ENCODE measurements around the gene ELOA.

ELOA gene, protein sequence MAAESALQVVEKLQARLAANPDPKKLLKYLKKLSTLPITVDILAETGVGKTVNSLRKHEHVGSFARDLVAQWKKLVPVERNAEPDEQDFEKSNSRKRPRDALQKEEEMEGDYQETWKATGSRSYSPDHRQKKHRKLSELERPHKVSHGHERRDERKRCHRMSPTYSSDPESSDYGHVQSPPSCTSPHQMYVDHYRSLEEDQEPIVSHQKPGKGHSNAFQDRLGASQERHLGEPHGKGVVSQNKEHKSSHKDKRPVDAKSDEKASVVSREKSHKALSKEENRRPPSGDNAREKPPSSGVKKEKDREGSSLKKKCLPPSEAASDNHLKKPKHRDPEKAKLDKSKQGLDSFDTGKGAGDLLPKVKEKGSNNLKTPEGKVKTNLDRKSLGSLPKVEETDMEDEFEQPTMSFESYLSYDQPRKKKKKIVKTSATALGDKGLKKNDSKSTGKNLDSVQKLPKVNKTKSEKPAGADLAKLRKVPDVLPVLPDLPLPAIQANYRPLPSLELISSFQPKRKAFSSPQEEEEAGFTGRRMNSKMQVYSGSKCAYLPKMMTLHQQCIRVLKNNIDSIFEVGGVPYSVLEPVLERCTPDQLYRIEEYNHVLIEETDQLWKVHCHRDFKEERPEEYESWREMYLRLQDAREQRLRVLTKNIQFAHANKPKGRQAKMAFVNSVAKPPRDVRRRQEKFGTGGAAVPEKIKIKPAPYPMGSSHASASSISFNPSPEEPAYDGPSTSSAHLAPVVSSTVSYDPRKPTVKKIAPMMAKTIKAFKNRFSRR

DNA sequence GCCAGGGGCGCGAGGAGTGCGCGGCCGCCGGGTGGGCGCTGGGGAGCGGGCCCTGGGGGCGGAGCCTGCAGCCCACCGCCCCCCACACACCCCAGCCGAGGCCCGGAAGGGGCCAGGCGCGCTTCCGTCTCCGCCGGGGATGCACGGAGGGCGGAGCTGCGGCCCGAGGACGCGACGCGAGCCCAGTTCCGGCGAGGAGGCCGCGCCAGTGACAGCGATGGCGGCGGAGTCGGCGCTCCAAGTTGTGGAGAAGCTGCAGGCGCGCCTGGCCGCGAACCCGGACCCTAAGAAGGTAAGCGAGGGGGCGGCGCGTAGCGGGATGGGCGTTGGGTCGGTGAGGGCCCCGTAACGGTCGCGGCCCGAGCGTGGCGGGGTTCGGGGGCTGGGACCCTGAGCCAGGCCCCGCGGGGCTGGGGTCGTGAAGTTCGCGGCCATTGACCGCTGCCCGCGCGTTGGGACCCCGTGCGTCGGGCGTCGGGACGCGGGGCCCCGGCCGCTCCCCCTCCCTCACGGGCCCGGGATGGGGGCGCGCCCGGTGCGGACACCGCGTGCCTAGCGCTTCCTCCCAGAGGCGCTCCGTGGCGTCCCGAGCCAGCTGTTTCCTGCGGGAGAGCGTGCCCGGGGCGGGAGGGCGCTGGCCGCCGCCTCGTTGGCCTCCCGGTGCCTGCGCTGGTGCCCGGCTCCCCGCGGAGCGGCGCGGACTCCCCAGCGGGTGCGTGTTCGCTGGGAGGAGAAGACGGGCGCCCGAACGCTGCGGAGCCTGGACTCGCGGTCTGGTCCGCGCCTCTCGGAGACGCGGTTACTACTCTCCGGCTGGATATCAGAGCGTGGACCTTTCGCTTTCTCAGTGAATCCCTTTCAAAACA is at the start of gene ELOA:
TSS of gene ELOA (plus strand) at position 185 of the 866 bp plus-strand sequence. CDS start at position 218, 33 bp downstream.
- TF ChIP-seq, protein P1, sequence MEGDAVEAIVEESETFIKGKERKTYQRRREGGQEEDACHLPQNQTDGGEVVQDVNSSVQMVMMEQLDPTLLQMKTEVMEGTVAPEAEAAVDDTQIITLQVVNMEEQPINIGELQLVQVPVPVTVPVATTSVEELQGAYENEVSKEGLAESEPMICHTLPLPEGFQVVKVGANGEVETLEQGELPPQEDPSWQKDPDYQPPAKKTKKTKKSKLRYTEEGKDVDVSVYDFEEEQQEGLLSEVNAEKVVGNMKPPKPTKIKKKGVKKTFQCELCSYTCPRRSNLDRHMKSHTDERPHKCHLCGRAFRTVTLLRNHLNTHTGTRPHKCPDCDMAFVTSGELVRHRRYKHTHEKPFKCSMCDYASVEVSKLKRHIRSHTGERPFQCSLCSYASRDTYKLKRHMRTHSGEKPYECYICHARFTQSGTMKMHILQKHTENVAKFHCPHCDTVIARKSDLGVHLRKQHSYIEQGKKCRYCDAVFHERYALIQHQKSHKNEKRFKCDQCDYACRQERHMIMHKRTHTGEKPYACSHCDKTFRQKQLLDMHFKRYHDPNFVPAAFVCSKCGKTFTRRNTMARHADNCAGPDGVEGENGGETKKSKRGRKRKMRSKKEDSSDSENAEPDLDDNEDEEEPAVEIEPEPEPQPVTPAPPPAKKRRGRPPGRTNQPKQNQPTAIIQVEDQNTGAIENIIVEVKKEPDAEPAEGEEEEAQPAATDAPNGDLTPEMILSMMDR (IDR thresholded peaks at IDR 0.05; ENCODE audit: low read depth, low read length, missing control alignments) = no peak
- DNase-seq (ENCODE audit: low read depth) = no peak
- H3K4me3 ChIP-seq (ENCODE audit: low read depth, low read length) = peak within 1 kb of the TSS; percentile 81

DNA sequence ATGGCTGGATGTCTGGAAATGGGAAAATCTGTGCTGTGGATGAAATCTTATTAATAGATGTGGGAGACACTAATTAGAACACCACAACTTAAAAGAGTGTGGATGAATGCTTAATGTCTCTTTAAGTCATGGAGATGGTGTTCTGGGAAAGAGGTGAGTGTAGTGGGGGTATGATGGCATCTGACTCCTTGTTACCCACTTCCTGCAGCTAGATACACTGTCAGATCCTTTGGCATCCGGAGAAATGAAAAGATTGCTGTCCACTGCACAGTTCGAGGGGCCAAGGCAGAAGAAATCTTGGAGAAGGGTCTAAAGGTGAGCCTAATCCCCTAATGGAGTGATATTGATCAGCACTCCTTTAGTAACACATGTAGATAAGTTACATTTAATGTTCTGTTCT is 49.7 kb upstream of the ELOA start:
- TF ChIP-seq, protein P1 (IDR thresholded peaks at IDR 0.05; ENCODE audit: low read depth, low read length, missing control alignments) = no peak
- peak overlapping the region; percentile 91 for H3K4me3 ChIP-seq (ENCODE audit: low read depth, low read length)
- no peak for DNase-seq (ENCODE audit: low read depth)

DNA sequence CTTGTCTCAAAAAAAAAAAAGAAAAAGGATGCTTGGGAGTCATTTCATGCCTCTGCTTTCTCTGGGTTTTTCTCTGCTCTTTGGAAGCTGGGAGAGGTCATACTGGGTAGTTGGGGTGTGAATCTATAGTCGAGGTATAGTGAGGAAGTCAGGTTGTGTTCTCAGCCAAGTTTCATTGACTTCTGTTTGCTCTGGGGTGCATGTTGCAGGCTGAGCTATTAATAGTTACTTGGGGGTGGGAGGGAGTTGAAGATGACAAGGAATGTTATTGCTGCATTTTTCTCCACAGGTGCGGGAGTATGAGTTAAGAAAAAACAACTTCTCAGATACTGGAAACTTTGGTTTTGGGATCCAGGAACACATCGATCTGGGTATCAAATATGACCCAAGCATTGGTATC is 48.9 kb upstream of the ELOA start:
- no peak for DNase-seq (ENCODE audit: low read depth)
- TF ChIP-seq, protein P1 (IDR thresholded peaks at IDR 0.05; ENCODE audit: low read depth, low read length, missing control alignments) = no peak
- H3K4me3 ChIP-seq (ENCODE audit: low read depth, low read length) = peak overlapping the region; percentile 3; the same call in 1 of the 2 replicates

DNA sequence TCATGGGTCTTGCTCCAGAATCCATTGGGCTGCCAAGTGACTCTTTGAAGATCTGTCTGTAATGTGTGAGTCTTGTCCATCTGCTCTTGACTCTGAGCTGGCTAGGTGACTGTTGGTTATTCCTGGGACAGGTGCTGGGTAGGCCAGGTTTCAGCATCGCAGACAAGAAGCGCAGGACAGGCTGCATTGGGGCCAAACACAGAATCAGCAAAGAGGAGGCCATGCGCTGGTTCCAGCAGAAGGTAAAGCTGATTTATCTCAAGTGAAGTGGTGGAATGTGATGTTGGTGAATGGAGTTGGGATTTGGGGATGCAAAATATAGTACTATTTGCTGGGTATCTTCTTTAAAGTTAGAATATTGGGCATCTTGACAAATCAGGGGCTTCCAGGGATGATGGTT is 47.6 kb upstream of the ELOA start:
- TF ChIP-seq, protein P1 (IDR thresholded peaks at IDR 0.05; ENCODE audit: low read depth, low read length, missing control alignments) = no peak
- no peak overlapping the region for H3K4me3 ChIP-seq (ENCODE audit: low read depth, low read length)
- DNase-seq (ENCODE audit: low read depth) = no peak

DNA sequence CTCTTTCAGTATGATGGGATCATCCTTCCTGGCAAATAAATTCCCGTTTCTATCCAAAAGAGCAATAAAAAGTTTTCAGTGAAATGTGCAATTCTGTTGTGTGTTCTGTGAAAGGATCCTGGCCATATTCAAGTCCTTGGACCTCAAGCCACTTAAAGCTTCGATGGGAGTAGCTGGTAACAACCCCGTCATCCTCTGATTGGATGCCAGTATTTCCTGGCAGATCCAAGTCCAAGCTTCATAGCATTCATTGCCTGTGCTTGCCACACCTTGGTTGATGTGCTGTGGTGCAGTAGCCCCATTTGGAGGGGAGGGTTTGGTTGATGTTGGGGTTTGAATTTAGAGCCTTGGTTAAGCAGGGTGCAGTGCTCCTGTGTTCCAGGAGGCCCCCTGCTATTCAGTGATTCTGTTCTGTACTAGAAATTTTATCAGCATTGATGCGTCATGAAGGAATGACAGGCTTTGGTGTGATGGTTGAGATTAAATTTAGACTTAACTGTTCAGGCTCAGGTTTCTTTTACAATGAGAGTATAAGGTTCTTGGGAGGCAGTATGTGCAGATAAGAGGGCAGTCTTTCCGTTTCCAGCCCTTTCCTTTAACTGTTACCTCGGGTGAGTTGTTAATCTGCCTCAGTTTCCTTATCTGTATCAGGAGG is 46.8 kb upstream of the ELOA start:
- TF ChIP-seq, protein P1 (IDR thresholded peaks at IDR 0.05; ENCODE audit: low read depth, low read length, missing control alignments) = no peak
- no peak for DNase-seq (ENCODE audit: low read depth)
- no peak overlapping the region; the same call in 1 of the 2 replicates for H3K4me3 ChIP-seq (ENCODE audit: low read depth, low read length)

DNA sequence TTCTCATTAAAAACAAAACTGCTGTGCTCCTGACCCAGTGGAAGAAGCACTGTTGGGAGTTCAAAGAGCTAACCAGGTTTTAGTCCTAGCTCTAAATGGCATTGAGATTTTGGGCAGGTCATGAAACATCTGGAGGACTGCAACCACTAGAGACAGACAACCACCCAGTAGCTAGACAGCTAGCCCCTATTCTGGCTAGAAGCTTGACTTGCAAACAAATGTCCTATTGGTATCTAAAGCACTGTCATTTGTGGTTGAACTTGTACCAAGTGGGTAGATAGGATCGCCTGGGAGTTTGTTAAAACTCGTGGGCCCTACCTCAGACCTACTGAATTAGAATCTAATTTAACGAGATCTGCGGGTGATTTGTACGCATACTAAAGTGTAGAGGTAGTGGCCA is 44.8 kb upstream of the ELOA start:
- H3K4me3 ChIP-seq (ENCODE audit: low read depth, low read length) = no peak overlapping the region
- TF ChIP-seq, protein P1 (IDR thresholded peaks at IDR 0.05; ENCODE audit: low read depth, low read length, missing control alignments) = no peak
- DNase-seq (ENCODE audit: low read depth) = no peak
